Erythroblast (primary cell): ENCODE data around the gene NEXN.

Experiments
- DNase-seq, 2 experiments: peaks; one replicate each; lab custom pipeline; 2025; lab: John Stamatoyannopoulos, UW
- GATA1 ChIP-seq: IDR thresholded peaks from 2 replicates; pipeline ENCODE4 v1.6.1; 2011; ENCODE audit warnings: low read depth, mild to moderate bottlenecking, control low read depth, low read length, moderate library complexity
- POLR2A ChIP-seq: IDR thresholded peaks from 2 replicates; pipeline ENCODE4 v1.6.1; 2011; ENCODE audit warnings: mild to moderate bottlenecking, low read length

Gene NEXN

DNA sequence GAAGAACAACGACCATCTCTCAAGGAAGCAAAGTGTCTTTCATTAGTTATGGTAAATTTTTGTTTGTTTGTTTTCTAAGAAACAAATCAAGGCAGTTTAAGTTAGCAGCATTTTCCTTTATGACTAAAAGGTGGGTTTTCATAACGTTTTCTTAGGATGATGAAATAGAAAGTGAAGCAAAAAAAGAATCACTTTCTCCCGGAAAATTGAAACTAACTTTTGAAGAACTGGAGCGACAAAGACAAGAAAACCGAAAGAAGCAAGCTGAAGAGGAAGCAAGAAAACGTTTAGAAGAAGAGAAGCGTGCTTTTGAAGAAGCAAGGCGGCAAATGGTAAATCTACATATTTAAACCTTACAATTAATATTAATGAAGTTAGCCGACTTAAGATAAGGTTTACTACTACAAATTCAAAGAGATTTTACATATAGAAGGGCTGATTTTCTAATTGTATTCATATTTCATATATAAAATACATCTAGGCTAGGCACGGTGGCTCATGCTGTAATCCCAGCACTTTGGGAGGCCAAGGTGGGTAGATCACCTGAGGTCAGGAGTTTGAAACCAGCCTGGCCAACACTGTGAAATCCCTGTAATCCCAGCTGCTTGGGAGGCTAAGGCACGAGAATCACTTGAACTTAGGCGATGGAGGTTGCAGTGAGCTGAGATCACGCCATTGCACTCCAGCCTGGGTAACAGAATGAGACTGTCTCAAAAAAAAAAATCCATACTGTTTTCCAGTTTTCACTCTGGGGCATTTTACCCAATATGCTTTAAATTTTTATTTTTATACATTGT, 38.3 kb downstream of the NEXN start:
- no peak for DNase-seq
- TF ChIP-seq GATA1, result no peak

GRCh38 chr1:77927414-77927813, 39.0 kb downstream of the NEXN start:
- no peak for TF ChIP-seq POLR2A
- no peak for TF ChIP-seq GATA1

DNA sequence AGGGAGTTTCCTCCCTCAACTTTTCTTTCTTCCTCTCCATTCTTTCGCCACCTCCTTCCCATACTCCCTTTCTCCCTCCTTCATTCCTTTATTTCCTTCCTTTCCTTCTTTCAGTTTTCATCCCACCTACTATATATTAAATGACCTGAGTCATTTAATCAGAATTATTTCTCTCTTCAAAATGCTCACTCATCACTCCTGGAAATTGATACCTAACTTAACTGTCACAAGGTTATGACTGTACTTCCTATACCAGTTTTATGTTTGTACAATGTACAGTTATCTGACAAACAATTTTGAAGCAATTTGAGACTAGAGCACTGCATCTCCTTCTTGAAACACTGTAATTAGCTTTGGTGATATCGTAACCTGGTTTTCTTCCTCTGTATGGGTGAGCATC, 41.4 kb downstream of the NEXN start:
- no peak for TF ChIP-seq GATA1
- no peak for TF ChIP-seq POLR2A
- DNase-seq, result no peak

More at GRCh38 chr1:77927414-77927813, 39.0 kb downstream of the NEXN start:
- no peak for DNase-seq

DNA sequence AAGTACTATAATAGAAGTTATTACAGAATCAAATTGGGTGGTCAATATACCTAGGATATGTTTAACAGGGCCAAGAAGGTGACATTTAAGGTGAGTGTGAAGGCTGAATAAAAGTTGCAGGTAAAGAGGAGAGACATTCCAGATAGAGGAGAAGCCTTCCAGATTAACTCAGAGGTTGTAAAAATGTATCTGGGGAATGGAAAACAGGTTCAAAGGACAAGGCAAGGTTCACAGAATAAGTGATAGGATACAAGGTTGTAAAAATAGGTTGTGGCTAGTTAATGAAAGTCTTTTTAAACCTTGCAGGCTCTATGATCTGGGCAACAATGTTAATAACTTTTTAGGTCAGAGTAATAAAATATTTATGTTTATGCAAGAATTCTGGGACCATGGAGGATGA, 50.2 kb downstream of the NEXN start:
- no peak for TF ChIP-seq GATA1
- no peak for TF ChIP-seq POLR2A

GRCh38 chr1:77940921-77941570, 52.6 kb downstream of the NEXN start:
- no peak for DNase-seq
- TF ChIP-seq GATA1, result no peak
- TF ChIP-seq POLR2A, result no peak

More for the DNA sequence above, 50.2 kb downstream of the NEXN start:
- DNase-seq, result no peak

DNA sequence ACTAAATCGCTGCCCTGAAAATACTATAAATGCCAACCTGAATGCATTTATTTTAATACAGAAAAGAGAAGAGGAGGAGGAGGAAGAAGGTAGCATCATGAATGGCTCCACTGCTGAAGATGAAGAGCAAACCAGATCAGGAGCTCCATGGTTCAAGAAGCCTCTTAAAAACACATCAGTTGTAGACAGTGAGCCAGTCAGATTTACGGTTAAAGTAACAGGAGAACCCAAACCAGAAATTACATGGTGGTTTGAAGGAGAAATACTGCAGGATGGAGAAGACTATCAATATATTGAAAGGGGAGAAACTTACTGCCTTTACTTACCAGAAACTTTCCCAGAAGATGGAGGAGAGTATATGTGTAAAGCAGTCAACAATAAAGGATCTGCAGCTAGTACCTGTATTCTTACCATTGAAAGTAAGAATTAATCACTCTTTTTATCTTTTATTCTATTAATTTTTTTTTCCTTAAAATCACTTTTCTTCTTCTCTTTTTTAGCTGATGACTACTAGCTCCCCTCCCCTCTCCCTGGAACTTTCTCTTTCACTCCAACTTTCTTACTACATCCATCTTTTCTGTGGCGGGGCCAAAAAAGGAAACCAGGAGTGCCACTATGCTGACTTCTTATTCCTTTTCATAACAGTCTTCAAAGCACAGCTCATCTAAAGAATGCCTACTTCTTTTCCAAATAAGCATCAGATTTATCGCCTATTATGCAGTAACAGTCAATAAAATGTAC, 54.1 kb downstream of the NEXN start:
- no peak for DNase-seq
- TF ChIP-seq POLR2A (no peak), GATA1 (no peak)

GRCh38 chr1:77945345-77945744, 56.9 kb downstream of the NEXN start:
- no peak for TF ChIP-seq GATA1
- no peak for TF ChIP-seq POLR2A
- DNase-seq, result no peak

GRCh38 chr1:77948841-77949424, 60.5 kb downstream of the NEXN start:
- DNase-seq, result peak; percentile 23 to 28
- TF ChIP-seq POLR2A (no peak), GATA1 (no peak)

DNA sequence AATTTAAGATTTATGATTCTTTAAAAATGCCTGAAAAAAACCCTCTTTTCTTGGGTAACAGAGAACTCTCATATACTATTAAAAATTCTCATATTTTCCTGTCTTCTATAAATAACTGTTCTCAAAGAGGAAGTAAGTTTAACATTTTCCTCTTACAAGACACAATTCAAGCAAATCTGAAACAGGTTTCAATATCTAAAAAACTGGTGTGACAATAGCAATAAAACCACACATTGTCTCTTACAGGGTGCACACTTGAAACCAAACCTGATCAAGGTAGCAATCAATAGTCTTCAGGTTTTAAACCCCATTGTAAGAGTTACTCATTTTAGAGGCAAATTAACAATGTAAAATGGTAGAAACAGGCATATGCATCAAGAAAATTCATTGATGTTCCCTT, 62.4 kb downstream of the NEXN start:
- DNase-seq, result no peak
- TF ChIP-seq GATA1, result no peak
- no peak for TF ChIP-seq POLR2A

GRCh38 chr1:77951328-77951727, 62.9 kb downstream of the NEXN start:
- DNase-seq, result no peak
- TF ChIP-seq GATA1 (no peak), POLR2A (no peak)

GRCh38 chr1:77953907-77954306, 65.5 kb downstream of the NEXN start:
- no peak for DNase-seq
- no peak for TF ChIP-seq POLR2A
- TF ChIP-seq GATA1, result no peak

GRCh38 chr1:77954521-77954920, 66.1 kb downstream of the NEXN start:
- DNase-seq, result no peak
- TF ChIP-seq GATA1, result no peak
- no peak for TF ChIP-seq POLR2A

GRCh38 chr1:77955709-77956108, 67.3 kb downstream of the NEXN start:
- no peak for DNase-seq
- TF ChIP-seq GATA1 (no peak), POLR2A (no peak)

- TF ChIP-seq POLR2A (no peak), GATA1 (no peak)
- DNase-seq, result no peak
These were observed 68.0 kb downstream of the NEXN start for GRCh38 chr1:77956464-77956863.
